GM19455 (cell line): Measurements from ENCODE around the gene EIF3I.
"Not testable (repeated sequence)": the region's sequence is repeated elsewhere in the genome, so short reads cannot be mapped to it uniquely, and the experiment has no call there.

ENCODE experiments used
- ATAC-seq: cut with Tn5 transposase; IDR thresholded peaks from one replicate; pipeline ENCODE4 v1.9.1; 2021; ENCODE audit not compliant: unreplicated experiment

Gene EIF3I

DNA sequence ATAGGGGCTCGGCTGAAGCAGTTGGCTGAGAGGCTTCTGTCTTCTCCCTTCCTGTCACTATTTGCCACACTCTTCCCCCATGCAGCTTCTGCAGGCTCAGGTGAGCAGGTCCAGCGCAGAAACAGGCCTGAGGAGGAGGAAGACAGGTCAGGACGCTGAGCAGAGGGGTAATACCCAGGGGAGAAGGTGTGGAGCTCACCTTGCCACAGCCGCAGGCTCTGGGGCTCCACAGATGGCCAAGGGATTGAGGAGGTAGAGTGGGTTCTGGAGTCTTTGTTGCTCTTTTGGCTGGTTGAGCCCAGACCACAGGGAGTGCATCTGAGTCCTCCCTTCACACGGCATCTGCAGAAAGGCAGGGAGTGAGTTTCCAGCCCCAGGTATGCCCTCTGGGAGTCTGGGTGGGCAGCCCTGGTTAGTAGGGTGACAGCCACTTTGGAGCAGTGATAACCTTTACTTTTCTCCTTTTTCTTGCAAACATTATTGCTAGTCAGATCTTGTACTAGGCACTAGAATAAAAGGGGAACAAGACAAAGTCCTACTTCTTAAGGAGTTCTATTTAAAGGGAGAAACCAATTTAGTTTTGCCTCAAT, 9.7 kb downstream of the EIF3I start:
- no peak for ATAC-seq

DNA sequence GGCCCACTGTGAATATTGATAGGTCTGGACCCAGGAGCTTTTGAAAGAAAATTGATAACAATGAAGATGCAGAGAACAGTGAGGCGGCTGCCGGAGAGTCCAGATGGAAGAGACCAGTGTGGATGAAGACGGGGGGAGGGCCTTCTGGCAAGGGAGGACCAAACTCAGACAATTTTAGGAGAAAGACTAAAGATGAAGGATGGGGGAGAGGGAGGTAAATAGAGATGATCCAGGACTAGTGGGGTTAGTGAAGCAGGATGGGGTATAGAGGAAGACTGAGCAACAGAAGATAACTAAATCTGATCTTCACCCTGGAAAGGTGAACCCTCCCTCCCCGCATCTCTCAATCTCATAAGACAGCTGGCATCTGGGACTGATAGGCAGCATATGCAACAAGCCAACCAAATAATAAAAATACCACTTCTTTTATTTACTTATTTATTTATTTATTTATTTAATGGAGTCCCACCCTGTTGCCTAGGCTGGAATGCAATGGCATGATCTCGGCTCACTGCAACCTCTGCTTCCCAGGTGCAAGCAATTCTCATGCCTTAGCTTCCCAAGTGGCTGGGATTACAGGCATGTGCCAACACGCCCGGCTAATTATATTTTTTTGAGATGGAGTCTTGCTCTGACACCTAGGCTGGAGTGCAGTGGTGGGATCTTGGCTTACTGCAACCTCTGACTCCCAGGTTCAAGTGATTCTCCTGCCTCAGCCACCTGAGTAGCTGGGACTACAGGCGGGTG, 10.5 kb downstream of the EIF3I start:
- no peak for ATAC-seq

DNA sequence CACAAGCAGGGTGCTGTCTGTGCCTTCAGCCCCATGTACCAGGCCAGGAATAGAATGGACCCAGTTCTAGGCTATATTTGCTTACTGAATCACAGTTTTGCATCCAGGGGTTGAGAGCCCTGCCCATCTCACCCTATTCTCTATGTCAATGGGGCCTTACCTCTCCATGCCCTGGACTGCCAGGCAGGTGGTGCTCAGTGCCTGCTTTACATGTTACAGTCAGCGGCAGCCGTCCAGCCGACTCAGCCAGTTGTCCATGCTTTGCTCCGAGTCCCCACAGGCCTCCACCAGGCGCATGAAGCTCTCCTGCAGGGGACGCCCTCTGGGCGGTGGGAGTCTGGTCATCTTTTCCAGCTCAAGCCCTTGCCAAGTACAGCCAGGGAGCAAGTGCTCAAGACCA, 12.6 kb downstream of the EIF3I start:
- no peak for ATAC-seq

DNA sequence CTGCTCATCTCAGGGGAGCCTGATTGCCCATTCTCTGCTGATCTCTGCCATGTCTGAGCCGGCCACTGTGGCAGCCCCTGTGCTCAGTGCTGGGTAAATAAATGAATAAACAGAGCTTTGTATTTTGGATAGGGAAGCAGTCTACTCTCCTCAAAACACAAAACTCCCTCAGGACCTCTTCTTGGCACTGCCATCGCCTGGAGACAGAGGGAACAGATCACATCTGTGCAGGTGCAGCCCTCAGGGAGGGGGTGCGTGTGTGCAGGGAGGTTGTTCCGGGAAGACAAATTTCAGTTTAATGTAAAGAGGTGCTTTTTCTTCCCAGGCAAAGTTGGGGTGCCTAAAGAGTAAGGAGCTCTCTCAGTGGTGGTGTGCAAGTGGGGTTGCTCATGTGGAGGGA, 17.1 kb downstream of the EIF3I start:
- ATAC-seq: no peak

DNA sequence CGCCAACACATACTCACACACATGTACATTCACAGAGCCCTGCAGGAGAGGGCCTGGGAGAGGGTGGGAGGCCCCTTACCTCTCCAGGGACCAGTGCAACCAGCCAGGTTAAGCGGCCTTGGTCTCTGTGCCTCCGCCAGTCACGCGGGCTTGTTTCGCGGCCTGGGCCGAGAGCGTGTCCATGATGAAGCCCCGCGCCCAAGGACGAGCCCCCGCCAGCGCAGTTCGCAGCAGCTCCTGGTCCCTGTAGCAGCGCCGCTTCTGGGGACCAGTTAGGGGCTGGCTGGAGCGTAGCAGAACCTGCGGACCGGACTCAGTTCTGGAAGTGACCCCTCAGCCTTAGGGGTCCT, 17.6 kb downstream of the EIF3I start:
- no peak for ATAC-seq

DNA sequence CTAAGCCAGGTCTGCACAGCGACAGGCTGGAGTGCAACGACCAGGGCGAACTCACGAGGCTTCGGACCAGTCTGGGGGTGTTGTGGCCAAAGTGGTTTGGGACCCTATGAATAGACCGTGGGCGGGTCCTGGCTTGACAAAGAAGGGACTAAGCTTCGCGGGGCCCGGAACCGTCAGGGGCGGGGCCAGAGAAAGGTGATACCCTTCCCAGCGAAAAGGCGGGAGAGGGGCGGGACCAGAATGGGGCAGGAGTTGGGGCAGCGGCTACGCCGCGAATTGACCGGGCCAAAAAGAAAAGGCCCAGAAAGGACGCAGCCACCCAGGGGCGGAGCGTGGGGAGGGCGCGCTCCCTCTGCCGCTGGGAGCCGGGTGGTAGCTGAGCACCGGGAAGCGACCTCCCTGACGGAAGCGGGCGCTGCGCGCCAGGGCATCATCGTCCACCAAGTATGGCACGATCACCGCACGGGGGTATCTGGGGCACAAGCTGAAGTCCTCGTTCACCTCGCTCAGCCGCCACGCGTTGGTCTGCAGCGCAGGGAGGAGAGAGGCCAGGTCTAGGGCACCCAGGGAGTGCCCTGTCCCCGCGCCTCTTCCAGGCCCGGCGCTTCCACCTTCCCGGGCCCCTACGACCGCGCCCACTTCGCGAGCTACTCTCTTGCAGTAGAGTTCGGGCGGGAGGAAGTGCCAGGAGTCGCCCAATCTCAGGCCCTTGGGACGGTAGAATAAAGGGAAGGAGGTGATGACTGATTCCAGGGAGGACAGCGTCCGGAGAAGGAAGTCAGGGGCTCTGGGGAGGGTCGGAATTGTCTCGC, 18.1 kb downstream of the EIF3I start:
- no peak for ATAC-seq

DNA sequence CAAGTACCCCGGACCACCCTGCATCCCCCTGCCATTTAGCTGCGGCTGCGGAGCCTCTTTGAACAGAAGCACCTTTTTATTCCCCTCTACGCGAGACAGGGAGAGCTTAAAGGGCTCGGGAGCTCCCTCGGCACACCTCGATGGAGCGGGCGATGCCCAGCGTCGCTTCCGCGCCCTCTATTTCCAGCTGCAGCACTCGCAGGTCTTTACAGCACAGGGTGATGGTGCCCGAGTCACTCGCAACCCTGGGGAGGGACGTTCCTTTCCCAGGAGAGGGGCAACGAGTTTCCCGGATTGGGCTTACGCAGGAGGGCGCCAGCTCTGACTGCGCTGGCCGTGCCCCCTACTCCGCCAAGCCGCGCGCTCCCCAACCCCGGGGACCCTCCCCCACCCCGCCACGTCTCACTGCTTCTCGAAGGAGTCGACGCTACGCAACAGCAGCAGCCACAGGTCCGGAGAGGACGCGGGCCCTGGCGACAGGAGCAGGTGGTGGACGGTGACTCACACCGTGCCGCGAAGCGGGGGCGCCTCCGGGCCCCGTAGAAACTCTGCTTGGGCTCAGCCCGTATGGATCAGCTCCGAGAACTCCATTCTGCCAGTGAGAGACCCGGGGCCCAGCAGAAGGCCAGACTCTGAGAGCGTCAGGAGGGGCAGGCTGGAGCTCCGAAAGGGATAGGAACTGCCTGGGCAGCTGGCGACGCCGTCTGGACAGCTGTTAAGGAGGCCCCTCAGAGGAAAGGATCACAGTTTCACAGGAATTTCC, 19.0 kb downstream of the EIF3I start:
- ATAC-seq: peak; percentile 55

DNA sequence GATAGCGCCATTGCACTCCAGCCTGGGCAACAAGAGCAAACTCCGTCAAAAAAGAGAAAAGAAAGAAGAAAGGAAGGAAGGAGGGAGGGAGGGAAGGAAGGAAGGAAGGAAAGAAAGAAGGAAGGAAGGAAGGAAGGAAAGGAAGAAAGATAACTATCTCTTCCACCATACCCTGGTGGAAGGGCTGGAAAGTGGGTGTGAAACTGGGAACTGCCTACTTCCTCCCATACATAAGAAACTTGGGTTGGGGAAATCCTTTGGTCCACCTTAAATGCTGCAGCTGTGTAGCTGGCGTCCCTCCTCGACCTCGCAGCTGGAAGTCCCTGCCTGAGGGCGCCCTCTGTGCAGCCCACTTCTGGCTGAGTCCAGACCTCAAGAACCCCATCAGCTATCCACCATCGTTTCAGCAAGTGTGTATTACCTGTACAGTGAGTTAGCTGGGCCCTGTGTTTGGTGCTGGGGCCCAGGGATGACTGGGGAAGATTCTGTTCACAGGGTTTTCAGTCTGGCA, 20.2 kb downstream of the EIF3I start:
- ATAC-seq: no peak

DNA sequence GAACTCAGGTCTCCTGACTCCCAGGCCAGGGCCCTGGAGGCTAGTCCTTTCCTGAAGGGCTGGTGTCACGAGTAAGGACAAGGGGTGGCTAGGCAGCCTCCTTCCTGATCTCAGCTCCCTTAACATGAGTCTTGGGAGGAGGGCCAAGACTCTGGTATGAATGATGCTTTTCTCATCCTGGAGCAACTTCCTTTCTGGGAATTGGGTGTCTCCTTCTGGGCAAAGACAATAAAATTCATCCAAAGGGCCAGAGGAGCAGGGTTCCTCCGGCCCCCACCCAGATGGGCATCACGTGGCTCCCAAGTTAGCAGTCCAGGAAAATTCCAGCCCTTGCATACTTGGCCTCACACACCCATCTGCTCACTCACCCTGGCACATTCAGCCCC, 24.7 kb downstream of the EIF3I start, which contains the start of gene FAM167B:
TSS of gene FAM167B (plus strand) at position 335 of the 386 bp plus-strand sequence. CDS start 200 bp downstream, outside the sequence.
- no peak for ATAC-seq

DNA sequence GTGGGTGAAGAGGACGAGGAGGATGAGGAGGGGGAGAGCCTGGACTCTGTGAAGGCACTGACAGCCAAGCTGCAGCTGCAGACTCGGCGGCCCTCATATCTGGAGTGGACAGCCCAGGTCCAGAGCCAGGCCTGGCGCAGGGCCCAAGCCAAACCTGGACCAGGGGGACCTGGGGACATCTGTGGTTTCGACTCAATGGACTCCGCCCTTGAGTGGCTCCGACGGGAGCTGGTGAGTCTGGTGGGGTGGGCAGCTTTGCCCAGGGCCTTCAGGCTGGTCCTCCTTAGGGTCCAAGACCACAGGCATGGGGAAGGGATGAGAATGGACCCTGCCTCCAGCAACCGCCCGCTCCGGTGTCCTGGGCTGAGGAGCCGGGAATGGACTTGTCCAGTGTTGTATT, 25.2 kb downstream of the EIF3I start:
- ATAC-seq: no peak

DNA sequence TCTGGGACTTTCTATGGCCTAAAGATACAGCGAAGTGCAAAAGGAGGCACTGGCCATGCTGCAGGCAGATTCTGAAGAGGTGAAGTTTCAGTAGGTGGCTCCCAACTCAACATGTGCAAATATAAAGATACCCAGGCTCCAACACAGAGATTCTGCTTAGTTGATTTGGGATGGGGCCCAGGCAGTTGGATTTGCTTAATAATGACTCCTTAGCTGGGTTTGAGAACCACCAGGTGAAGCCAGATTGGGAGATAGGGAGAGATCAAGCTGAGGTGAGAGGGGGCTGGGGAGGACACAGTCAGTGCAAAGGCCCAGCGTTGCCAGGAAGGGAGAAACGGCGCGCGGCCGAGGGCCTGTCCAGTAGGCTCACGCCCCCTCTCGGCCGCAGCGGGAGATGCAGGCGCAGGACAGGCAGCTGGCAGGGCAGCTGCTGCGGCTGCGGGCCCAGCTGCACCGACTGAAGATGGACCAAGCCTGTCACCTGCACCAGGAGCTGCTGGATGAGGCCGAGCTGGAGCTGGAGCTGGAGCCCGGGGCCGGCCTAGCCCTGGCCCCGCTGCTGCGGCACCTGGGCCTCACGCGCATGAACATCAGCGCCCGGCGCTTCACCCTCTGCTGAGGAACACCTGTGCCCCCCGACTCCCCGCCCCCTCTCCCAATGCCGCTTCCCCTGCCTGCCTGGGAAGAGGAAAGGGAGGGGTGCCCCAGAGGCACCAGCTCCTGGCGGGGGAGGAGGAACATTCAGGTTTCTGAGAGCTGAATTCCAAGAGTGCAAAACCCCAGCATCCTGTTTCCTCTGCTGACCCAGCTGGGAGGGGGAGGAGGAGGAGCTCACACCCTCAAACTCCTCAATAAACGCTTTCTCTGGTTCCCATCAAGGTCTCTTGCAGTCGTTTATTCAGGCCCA, 26.0 kb downstream of the EIF3I start:
- ATAC-seq: no peak

DNA sequence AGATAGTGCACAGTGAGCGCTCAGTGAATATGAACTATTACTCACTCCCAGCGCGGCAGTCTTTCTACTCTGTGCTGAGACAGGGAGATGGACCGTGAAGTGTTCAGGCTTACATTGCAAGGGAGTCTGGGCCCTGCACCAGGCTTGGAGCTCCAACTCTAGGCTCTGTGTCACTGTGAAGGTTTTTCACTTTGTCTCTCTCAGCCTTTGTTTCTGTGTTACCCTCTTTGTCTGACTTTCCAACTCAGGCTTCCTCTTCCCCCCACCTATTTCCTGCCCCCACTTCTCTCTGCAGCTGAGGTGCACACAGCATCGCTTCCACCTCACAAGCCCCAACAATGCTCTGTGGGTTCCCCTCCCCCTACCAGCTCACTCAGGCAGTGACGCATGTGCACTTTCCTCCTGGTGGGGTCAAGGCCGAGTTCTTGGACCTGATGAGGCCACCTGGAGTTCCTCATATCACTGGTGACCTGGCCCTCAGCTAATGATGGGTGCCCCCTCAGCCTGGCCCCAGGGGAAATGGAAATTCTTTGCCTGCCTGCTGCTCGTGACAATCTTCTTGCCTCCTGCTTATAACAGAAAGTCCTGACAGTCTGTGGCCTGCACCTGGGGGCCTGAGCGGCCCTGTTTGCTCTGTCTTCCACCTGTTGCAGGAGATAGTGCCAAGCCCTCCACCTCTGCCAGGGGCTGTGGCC, 27.8 kb downstream of the EIF3I start:
- peak; percentile 42 for ATAC-seq

DNA sequence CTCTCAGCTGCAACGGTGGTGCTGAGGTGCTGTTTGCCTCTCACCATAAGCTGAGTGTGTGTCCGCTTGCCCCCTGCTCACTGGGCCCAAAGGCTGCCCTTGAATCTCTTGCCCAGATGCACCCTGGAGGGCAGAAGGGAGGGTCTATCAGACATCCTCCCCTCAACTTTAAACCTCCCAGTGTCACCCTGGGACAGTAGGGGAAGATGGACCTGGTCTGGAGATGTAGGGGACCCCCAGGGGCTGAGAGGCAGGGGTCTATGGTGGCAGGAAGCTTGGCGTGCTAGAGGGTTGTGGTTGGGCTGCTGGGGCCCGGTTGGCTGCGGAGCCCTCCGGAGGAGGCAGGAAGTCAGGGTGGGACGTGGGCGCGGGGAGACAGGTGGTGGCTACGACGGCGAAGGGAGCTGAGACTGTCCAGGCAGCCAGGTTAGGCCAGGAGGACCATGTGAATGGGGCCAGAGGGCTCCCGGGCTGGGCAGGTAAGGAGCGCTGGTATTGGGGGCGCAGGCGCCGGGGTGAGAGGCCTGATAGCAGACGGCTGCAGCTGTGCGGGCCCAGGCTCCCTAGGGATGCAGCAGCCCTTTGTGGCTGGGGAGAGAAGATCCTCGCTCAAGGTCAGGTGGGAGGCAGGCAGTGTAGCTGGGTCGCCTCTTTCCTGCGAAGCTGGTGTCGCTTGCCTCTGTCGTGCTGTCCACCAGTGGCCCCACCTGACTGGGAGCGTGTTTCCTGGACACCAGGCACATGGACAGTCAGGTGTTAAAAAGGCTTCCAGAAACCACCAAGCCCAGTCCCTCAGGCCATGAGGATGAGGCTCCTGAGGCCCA, 28.9 kb downstream of the EIF3I start, which contains the start of gene LCK:
TSS of gene LCK (plus strand) at position 373 of the 824 bp plus-strand sequence. CDS start 23,065 bp downstream, outside the sequence.
- ATAC-seq: no peak

DNA sequence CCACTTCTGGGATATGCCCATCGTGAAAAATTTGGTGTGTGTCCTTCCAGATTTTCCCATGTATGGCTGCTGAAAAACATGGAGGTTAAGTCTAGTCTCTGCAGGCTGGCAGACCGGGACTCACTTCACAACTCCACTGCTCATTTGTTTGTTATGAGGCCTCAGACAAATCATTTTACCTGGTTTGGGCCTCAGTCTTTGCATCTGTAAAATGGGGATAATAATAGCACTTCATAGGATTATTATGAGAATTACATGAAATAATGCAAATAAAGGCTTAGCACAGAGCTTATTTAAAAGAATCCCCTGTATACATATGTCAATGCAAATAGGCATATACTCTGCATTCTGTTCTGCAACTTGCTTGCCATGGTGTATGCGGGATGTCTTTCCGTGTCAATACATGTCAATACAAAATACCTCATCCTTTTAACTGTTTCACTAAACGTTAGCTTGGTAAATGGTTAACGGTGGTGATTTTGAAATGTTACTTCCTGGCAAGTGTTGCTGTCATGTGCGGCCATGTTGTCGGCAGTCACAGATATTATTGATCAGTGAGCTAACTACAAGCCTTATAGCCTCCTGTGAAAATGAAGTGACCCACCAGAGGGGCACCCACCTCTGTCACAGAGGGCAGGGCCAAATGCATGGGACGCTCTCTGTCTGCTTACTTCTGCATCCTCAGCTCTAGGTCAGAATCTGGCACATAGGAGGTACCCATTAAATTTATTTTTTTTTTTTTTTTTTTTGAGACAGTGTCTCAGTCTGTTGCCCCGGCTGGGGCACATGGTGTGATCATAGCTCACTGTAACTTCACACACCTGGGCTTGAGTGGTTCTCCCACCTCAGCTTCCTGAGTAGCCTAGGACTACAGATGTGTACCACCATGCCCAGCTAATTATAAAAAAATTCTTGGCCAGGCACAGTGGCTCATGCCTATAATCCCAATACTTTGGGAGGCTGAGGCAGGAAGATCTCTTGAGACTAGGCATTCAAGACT, 33.2 kb downstream of the EIF3I start:
- ATAC-seq: no peak

DNA sequence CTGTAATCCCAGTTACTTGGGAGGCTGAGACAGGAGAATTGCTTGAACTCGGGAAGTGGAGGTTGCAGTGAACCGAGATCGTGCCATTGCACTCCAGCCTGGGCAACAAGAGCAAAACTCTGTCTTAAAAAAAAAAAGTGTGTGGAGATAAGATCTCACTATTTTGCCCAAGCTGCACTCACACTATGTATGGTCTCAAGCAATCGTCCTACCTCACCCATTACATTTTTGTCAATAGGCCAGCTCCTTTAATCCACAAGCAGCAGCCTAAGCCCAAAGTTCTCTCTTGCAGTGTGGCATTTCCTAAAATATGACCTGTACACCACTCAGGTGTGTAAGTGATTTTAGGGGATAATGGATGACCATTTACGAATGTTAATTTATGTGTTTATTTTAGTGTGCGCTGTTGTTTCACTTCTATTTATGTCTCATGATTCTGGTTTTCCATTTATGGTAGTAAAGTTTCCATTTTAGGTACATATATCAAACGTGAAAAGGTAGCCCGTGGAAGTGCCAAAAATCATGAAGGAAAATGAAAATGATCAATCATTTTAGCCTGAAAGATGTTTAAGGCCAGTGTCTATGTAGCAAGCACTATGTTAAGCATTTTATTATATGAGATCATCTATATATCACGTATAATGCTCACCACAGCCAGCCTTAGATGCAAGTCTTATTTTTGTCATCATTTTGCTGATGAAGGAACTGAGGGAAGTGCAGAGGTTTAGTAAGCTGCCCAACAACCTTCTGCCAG, 34.4 kb downstream of the EIF3I start:
- no peak for ATAC-seq

DNA sequence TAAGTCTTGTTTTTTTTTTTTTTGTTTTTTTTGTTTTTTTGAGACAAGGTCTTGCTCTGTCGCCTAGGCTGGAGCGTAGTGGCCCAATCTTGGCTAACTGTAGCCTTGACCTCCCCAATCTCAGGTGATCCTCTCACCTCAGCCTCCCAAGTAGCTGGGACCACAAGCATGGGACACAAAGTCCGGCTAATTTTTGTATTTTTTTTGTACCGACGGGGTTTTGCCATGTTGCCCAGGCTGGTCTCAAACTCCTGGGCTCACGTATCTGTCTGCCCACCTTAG, 35.0 kb downstream of the EIF3I start:
- ATAC-seq: no peak

DNA sequence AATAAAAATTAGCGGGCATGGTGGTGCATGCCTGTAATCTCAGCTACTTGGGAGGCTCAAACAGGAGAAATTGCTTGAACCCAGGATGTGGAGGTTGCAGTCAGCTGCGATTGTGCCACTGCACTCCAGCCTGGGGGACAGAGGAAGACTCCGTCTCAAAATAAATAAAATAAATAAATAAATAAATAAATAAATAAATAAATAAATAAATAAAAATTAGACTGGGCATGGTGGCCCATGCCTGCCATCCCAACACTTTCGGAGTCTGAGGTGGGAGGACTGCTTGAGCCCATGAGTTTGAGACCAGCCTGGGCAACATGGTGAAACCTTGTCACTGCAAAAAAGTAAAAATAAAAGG, 41.0 kb downstream of the EIF3I start:
- not testable (repeated sequence) for ATAC-seq
